ENCODE data around the gene WWOX.

Gene WWOX

DNA sequence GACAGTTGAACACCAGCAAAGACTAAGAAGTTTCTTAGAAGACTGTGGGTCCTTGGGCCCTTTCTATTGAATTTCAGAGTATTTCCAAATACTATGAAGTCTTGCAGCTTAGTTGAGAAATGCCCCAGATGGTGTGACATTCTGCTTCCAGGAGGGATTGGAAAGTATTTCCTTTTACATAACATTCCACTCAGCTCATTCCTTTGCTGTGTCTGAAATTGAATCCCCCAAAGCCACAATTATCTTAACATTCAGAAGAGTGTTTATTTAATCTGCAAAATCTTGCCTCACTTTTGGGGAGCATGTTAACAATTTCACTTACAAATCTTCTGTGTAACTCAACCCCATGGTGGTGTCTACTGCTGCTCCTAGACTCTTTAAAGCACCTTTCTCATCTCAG is 307.7 kb downstream of the WWOX start:
- no peak for DNase-seq

GRCh38 chr16:78413651-78414050 is 314.2 kb downstream of the WWOX start:
- no peak for DNase-seq

GRCh38 chr16:78415013-78415412 is 315.6 kb downstream of the WWOX start:
- no peak for DNase-seq

GRCh38 chr16:78415669-78416068 is 316.2 kb downstream of the WWOX start:
- DNase-seq = no peak

- DNase-seq = no peak
These were observed 316.9 kb downstream of the WWOX start for GRCh38 chr16:78416400-78416799.

- DNase-seq = no peak
These were observed 321.8 kb downstream of the WWOX start for GRCh38 chr16:78421181-78421708.

- DNase-seq = no peak
These were observed 325.8 kb downstream of the WWOX start for GRCh38 chr16:78425281-78425680.

DNA sequence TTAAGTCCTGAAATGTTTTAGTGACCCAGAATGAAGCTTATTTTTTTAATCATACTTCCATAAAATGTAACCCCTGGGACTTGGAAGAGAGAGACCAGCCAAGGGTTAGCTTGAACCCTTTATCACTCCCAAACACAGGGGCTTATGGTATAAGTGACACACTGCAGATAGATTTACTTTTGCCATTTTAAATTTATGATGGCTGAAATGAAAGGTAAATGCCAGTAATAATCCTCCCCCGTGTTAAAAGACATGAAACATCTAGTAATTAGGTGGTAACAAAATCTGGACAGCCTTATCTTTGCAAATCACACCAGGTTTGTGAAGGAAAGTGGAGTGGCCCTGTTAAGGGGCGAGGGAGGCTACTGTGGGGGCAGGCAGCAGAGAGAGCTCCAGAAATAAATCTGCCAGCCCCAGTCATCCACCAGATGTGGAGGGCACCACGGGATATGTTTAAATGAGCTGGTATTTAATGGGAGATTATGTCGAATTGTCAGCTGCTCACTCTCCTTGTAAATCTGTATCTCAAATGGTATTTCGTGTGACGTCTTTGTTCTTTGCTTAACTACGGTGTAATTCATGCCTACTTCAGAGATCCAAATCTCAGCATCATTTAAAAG is 326.5 kb downstream of the WWOX start:
- DNase-seq = no peak

DNA sequence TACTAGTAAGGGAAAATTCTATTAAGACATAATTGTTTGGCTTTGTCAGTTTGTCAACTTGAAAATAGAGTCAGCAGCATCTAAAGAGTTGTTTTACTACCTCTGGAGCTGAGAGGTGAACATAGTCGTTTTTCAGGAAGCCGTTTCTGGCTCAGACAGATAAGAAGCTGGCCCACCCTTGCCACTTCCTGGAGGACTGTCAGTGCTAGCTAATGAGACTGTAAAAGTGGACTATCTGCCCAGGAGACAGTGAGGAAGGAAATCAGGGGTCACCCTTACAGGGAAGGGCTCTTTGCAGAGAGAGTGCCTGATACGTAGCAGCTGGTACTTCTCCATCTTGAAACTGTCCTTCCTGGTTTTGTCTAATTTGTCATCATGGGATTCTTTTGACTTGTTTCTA is 328.7 kb downstream of the WWOX start:
- DNase-seq = no peak

DNA sequence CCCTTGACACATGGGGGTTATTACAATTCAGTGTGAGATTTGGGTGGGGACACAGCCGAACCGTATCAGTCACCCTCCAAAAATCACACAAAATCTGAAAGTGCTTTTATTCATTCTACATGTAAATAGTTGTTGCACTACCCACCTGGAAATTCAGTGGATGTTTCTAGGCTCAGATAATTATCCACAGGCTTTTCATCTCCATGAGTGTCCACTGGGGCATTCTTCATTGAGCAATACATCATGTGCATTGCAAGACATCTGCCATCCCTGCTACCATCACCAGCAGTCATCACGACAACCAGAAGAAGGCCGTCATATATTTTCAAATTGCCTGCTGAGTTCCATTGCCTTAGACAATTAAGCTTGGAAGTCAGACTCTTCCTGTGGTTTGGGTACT is 330.8 kb downstream of the WWOX start:
- no peak for DNase-seq

DNA sequence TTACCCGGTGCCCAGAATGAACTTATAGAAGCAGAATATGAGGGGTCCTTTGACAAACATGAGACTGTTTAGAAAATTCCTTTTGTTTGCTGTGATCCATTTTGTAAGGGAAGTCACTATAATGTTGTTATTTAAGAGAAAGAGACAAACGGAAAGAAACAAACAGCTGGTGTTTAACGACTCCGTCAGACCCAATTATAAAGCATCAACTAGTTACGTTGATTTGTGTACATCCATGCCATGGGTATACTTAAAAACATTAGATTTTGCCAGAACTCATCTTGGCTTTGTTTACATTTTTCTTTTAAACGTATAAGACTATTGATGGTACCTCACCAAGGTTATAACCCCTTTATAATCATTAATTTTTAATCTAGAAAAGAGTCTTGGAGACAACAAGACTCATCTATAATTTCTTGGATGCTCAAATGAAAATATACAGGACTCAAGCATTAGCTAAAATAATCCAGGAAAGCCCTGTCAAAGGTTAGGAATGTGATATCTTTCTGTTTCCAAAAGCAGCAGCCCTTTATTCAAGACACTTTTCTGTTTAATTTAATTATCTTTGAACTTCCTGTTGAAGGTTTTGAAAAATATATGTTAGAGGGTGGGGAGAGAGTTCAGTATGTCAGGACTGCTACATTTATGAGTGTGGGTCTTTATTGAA is 331.7 kb downstream of the WWOX start:
- no peak for DNase-seq

DNA sequence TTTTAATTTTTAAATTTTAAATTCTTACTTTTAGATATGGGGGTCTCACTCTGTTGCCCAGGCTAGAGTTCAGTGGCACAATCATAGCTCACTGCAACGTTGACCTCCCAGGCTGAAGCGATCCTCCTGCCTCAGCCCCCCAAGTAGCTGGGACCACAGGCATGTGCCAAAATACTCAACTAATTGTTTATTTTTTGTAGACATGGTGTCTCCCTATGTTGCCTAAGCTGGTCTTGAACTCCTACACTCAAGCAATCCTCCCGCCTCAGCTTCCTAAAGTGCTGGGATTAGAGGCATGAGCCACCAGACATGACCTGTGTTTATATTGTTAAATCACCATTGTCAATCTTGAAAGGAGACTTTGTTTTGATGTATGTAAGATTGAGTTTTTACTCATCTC is 332.2 kb downstream of the WWOX start:
- no peak for DNase-seq

- DNase-seq = no peak
These were observed 333.0 kb downstream of the WWOX start for GRCh38 chr16:78432451-78432850.

DNA sequence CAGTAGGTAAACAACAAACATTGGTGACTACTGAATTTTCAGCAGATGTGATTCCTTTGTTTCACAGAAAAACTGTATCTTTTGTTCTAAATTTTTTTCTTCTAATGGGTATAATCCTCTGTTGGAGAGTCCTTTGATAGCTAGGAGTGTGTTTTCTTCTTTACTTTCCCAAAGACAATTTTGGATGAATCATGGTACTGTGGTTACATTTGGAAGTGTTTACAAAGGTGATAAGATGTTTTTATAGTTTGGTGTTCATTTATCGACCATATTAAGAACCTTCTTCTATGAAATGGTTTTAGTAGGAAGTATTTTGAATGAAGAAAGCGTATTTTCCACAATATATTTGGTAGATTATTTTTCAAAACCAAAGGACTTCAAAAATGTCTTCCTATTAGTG is 333.7 kb downstream of the WWOX start:
- DNase-seq = no peak

DNA sequence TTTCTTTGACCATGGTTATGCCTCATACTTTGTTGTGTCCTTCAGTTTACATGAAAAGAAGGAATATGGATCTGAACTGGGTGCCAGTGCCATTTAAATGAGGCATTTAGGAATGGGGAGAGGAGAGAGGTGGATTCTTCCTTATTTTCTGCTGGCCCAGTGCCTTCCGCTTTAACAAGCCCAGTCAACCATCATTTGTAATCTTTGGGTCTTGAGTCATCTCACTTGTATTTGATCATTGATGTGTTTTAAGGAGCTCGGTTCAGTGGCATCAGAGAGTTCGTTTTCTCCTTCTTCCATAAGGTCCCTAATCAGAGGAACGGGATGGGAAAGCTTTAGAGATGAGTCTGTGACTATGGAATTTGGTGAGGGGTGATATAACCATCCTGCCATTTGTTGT is 334.9 kb downstream of the WWOX start:
- DNase-seq = no peak

DNA sequence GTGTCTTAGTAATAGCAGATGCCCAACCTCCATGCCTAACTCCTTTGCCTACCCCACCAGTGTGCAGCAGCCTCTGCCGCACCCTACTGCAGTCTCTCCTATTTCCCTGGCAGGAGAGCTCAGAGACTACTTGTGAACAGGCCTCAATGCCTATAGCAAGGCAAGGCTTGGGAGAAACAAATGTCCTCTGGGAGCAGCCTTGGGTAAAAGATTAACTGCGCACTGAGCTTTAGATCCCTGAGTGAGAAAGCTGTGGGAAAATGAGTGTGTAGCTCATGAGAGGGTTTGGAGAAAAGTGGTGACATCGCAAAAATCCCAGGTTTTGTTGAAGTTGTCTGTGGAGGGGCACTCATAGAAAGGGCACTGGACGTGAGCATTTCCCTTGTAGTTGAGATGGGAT is 335.8 kb downstream of the WWOX start:
- no peak for DNase-seq

DNA sequence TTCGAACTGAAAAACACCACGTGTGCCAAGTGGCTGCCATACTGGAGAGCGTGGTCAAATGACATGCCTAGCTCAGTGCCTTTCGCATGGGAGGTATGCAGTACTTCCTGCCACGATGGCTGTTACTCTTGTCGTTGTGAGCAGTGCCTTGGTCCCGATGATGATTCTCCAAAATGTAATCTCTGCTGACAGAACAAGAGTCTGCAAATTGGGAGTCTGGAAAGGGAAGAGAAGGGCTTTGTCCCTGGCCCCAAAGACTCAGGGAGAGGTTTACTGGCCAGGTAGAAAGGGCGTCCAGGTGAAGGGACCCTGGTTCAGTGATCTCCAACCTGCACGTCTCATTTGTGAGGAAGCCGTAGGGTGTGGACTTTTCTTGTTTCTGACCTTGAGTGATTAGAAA is 336.6 kb downstream of the WWOX start:
- no peak for DNase-seq

GRCh38 chr16:78436846-78437245 is 337.4 kb downstream of the WWOX start:
- no peak for DNase-seq

DNA sequence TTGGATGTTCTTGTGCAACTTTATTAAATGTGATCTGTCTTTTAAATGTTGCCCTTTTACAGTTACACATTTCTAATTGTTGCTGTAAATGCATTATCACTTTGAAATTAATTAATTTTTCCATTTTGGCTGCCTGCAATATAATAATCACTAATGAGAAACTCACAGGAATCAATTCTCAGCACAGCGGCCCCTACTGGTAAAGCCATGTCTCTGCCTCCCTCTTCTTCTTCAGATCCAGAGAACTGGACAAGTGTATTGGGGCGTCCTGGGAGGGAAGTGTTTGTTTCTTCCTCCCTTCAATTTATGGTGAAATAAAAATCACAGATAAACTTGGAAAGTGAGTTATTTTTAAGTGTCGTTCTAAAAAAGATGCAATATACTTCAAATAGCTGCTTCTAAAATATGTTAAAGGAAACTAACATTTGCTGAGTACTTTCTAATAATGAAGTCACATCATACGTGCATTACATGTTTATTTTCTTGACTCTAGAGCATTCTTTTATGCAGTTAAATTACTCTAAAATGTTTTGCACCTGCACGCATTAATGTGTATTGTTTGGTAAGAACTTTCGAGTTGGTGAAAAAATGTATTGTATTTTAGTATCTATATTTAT is 338.0 kb downstream of the WWOX start:
- no peak for DNase-seq

DNA sequence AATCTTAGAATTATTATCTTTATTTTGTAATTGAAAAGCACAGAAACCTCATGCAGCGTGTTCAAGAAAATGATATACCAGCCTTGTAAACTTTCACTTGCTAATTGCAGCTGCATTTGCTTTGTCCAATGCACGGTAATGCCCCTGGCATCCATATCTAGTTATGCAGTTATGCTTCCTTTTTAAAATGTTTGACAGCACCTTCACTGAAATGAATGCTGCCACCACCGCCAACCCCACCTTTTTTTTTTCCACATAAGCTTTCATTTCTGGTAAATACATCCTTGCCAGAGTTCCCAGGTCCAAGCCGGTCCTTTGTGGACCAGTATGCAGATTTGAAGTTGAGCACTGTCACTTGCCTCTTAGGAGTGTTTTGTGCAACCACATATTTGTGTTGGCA is 338.8 kb downstream of the WWOX start:
- DNase-seq = no peak

GRCh38 chr16:78438632-78439031 is 339.2 kb downstream of the WWOX start:
- DNase-seq = no peak

GRCh38 chr16:78439646-78440045 is 340.2 kb downstream of the WWOX start:
- DNase-seq = no peak

DNA sequence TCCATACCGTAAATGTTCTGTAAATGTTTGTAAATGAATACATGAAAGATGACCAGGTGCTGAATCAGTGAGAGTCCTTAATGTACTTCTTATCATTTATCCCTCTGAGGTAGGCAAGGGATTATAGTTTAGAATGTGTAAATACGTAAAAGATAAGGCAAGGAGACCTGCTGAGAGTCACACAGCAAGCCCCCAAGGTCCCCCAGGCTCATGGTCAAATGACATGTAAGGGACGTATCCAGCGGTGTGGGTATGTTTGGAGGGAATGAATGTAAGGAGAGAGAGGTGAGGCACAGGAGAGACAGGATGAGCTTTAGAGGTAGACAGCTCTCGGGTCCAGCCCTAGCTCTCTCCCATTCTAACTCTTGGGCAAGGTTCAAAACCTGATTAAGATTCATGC is 341.8 kb downstream of the WWOX start:
- no peak for DNase-seq

Measured in femur (tissue), 1 donor.